PC-9 (cell line): ENCODE data around the gene SPACDR.

ENCODE experiments used
- CTCF ChIP-seq: fragments of 200-600 bp; sonication (generic); conservative IDR thresholded peaks from 2 replicates; pipeline ENCODE4 v1.6.1; 2017; ENCODE audit warnings: mixed run types, antibody characterized with exemption, mild to moderate bottlenecking, moderate library complexity
- EZH2 ChIP-seq: fragments of 200-600 bp; sonication (generic); IDR thresholded peaks from 2 replicates; pipeline ENCODE4 v1.8.0; 2017; ENCODE audit warnings: antibody characterized with exemption, low read depth

GRCh38 chr7:100411101-100411500 is 53.0 kb downstream of the SPACDR start:
- TF ChIP-seq CTCF (no peak), EZH2 (no peak)
